Frontal cortex (tissue), 4 donors: ENCODE data around the gene SBK2. TPM values are rescaled to one million over a fixed set of nuclear protein-coding genes. Genes with fewer than 3 reads are reported as not detected.
"Not testable (repeated sequence)": the region's sequence is repeated elsewhere in the genome, so short reads cannot be mapped to it uniquely, and the experiment has no call there.

Source experiments
- DNase-seq, 2 donors: peaks; one replicate each; pipeline ENCODE4 v3.0.0; 2012; ENCODE audit warnings: low spot score in 2 of 2
- FAIRE-seq: peaks from 2 replicates; lab custom pipeline; 2012; peaks lifted over from hg19 to GRCh38; lab: Jason Lieb, UNC
- total RNA-seq: library from RNA; depleted of rRNA; stranded (reverse); fragments of >200 nt; gene quantifications from one replicate; pipeline ENCODE4 v1.2.3, GENCODE V29; 2014
- donor health status: control.
- donor health status: control.
- donor health status: control.

SBK2 gene
- total RNA-seq, 1 donor from 2014 or later = 0.41 TPM

GRCh38 chr19:55539090-55539984, 2.4 kb upstream of the SBK2 start:
- no peak for FAIRE-seq
- DNase-seq = no peak

- DNase-seq (no peak), FAIRE-seq (no peak)
Measured at GRCh38 chr19:55538132-55538531, 1.2 kb upstream of the SBK2 start.

- FAIRE-seq = no peak
- DNase-seq = no peak
Measured at GRCh38 chr19:55537741-55538111, 793 bp upstream of the SBK2 start.

- FAIRE-seq (no peak), DNase-seq (no peak)
Measured at GRCh38 chr19:55536366-55536765, 567 bp downstream of the SBK2 start.

GRCh38 chr19:55535965-55536350, 975 bp downstream of the SBK2 start:
- no peak for DNase-seq

GRCh38 chr19:55535173-55535964, 1.6 kb downstream of the SBK2 start:
- no peak for FAIRE-seq

More at GRCh38 chr19:55535965-55536350, 975 bp downstream of the SBK2 start:
- FAIRE-seq = no peak

GRCh38 chr19:55534280-55534679, 2.7 kb downstream of the SBK2 start:
- FAIRE-seq, DNase-seq: not testable (repeated sequence)

More at GRCh38 chr19:55535173-55535964, 1.6 kb downstream of the SBK2 start:
- no peak for DNase-seq

- DNase-seq = no peak
- FAIRE-seq = no peak
Measured at GRCh38 chr19:55530996-55531395, 5.9 kb downstream of the SBK2 start.

- DNase-seq (no peak), FAIRE-seq (no peak)
Measured at GRCh38 chr19:55529636-55530234, 7.2 kb downstream of the SBK2 start.

- peak in 1 of 2 donors; percentile 29 for DNase-seq
Measured at GRCh38 chr19:55528030-55528803, 8.7 kb downstream of the SBK2 start.

GRCh38 chr19:55527197-55528029, 9.5 kb downstream of the SBK2 start:
- no peak for FAIRE-seq

More at GRCh38 chr19:55528030-55528803, 8.7 kb downstream of the SBK2 start:
- FAIRE-seq = no peak

GRCh38 chr19:55526216-55527196, 10.4 kb downstream of the SBK2 start:
- FAIRE-seq (no peak), DNase-seq (no peak)

More at GRCh38 chr19:55527197-55528029, 9.5 kb downstream of the SBK2 start:
- DNase-seq = no peak

GRCh38 chr19:55525289-55526101, 11.4 kb downstream of the SBK2 start:
- FAIRE-seq = no peak

GRCh38 chr19:55520691-55521292, 16.1 kb downstream of the SBK2 start:
- DNase-seq = no peak
- no peak for FAIRE-seq

More at GRCh38 chr19:55525289-55526101, 11.4 kb downstream of the SBK2 start:
- DNase-seq = no peak

- DNase-seq (no peak), FAIRE-seq (no peak)
Measured at GRCh38 chr19:55519451-55520311, 17.3 kb downstream of the SBK2 start.
